ENCODE data around the gene C18orf54. TPM values are rescaled to one million over a fixed set of nuclear protein-coding genes. Genes with fewer than 3 reads are reported as not detected.

The C18orf54 gene
- total and polyA plus RNA-seq, 2 donors, result 2.1 to 3.5 TPM

- WGBS, result 76% methylated on average over 1 of the region's 1 CpG
- H3K36me3 ChIP-seq (ENCODE audit: control insufficient read depth in 2 of 2, insufficient read depth in 2 of 2, low read length in 1 of 2), result no peaks in the 10 kb centered on the region
- no peak overlapping the region for H3K27ac ChIP-seq (ENCODE audit: low read depth in 1 of 2, low read length in 1 of 2)
- H3K9me3 ChIP-seq (ENCODE audit: control insufficient read depth in 2 of 2, insufficient read depth in 1 of 2, low read length in 1 of 2), result no peaks in the 10 kb centered on the region
- H3K4me3 ChIP-seq (ENCODE audit: low read length in 2 of 2), result no peak overlapping the region
- H3K4me1 ChIP-seq (ENCODE audit: control insufficient read depth in 2 of 2, insufficient read depth in 2 of 2, low read length in 2 of 2), result no peaks in the 10 kb centered on the region
- DNase-seq (ENCODE audit: low read depth in 6 of 9, low spot score in 9 of 9), result no peak
- no peaks in the 10 kb centered on the region for H3K27me3 ChIP-seq (ENCODE audit: control insufficient read depth in 2 of 2, insufficient read depth in 1 of 2, low read length in 1 of 2)
Measured at GRCh38 chr18:54393648-54394294, 36.1 kb downstream of the C18orf54 start.

- no peak overlapping the region for H3K4me3 ChIP-seq (ENCODE audit: low read length in 2 of 2)
- H3K36me3 ChIP-seq (ENCODE audit: control insufficient read depth in 2 of 2, insufficient read depth in 2 of 2, low read length in 1 of 2), result no peaks in the 10 kb centered on the region
- DNase-seq (ENCODE audit: low read depth in 6 of 9, low spot score in 9 of 9), result no peak
- H3K4me1 ChIP-seq (ENCODE audit: control insufficient read depth in 2 of 2, insufficient read depth in 2 of 2, low read length in 2 of 2), result no peaks in the 10 kb centered on the region
- WGBS, result 90% methylated on average over 1 of the region's 1 CpG
- H3K27me3 ChIP-seq (ENCODE audit: control insufficient read depth in 2 of 2, insufficient read depth in 1 of 2, low read length in 1 of 2), result no peaks in the 10 kb centered on the region
- H3K27ac ChIP-seq (ENCODE audit: low read depth in 1 of 2, low read length in 1 of 2), result no peak overlapping the region
- no peaks in the 10 kb centered on the region for H3K9me3 ChIP-seq (ENCODE audit: control insufficient read depth in 2 of 2, insufficient read depth in 1 of 2, low read length in 1 of 2)
Measured at GRCh38 chr18:54396760-54397159, 39.1 kb downstream of the C18orf54 start.

- H3K4me1 ChIP-seq (ENCODE audit: control insufficient read depth in 2 of 2, insufficient read depth in 2 of 2, low read length in 2 of 2), result no peaks in the 10 kb centered on the region
- H3K9me3 ChIP-seq (ENCODE audit: control insufficient read depth in 2 of 2, insufficient read depth in 1 of 2, low read length in 1 of 2), result no peaks in the 10 kb centered on the region
- no peaks in the 10 kb centered on the region for H3K27me3 ChIP-seq (ENCODE audit: control insufficient read depth in 2 of 2, insufficient read depth in 1 of 2, low read length in 1 of 2)
- no peak overlapping the region for H3K4me3 ChIP-seq (ENCODE audit: low read length in 2 of 2)
- DNase-seq (ENCODE audit: low read depth in 6 of 9, low spot score in 9 of 9), result no peak
- H3K36me3 ChIP-seq (ENCODE audit: control insufficient read depth in 2 of 2, insufficient read depth in 2 of 2, low read length in 1 of 2), result no peaks in the 10 kb centered on the region
- H3K27ac ChIP-seq (ENCODE audit: low read depth in 1 of 2, low read length in 1 of 2), result no peak overlapping the region
Measured at GRCh38 chr18:54405290-54405689, 47.6 kb downstream of the C18orf54 start.

- DNase-seq (ENCODE audit: low read depth in 6 of 9, low spot score in 9 of 9), result no peak
- no peak overlapping the region for H3K4me3 ChIP-seq (ENCODE audit: low read length in 2 of 2)
- H3K27me3 ChIP-seq (ENCODE audit: control insufficient read depth in 2 of 2, insufficient read depth in 1 of 2, low read length in 1 of 2), result no peaks in the 10 kb centered on the region
- H3K4me1 ChIP-seq (ENCODE audit: control insufficient read depth in 2 of 2, insufficient read depth in 2 of 2, low read length in 2 of 2), result no peaks in the 10 kb centered on the region
- no peaks in the 10 kb centered on the region for H3K36me3 ChIP-seq (ENCODE audit: control insufficient read depth in 2 of 2, insufficient read depth in 2 of 2, low read length in 1 of 2)
- H3K9me3 ChIP-seq (ENCODE audit: control insufficient read depth in 2 of 2, insufficient read depth in 1 of 2, low read length in 1 of 2), result no peaks in the 10 kb centered on the region
- 93% methylated on average over 1 of the region's 1 CpG for WGBS
- H3K27ac ChIP-seq (ENCODE audit: low read depth in 1 of 2, low read length in 1 of 2), result no peak overlapping the region
Measured at GRCh38 chr18:54411781-54412180, 54.1 kb downstream of the C18orf54 start.

GRCh38 chr18:54415086-54415485, 57.4 kb downstream of the C18orf54 start:
- no peak for DNase-seq (ENCODE audit: low read depth in 6 of 9, low spot score in 9 of 9)
- Histone ChIP-seq H3K4me1 (ENCODE audit: control insufficient read depth in 2 of 2, insufficient read depth in 2 of 2, low read length in 2 of 2) (no peaks in the 10 kb centered on the region), H3K4me3 (ENCODE audit: low read length in 2 of 2) (no peak overlapping the region), H3K27me3 (ENCODE audit: control insufficient read depth in 2 of 2, insufficient read depth in 1 of 2, low read length in 1 of 2) (no peaks in the 10 kb centered on the region), H3K9me3 (ENCODE audit: control insufficient read depth in 2 of 2, insufficient read depth in 1 of 2, low read length in 1 of 2) (no peaks in the 10 kb centered on the region), H3K36me3 (ENCODE audit: control insufficient read depth in 2 of 2, insufficient read depth in 2 of 2, low read length in 1 of 2) (no peaks in the 10 kb centered on the region), H3K27ac (ENCODE audit: low read depth in 1 of 2, low read length in 1 of 2) (no peak overlapping the region)
- WGBS, result 96% methylated on average over 2 of the region's 2 CpGs

- no peak overlapping the region for H3K4me3 ChIP-seq (ENCODE audit: low read length in 2 of 2)
- H3K4me1 ChIP-seq (ENCODE audit: control insufficient read depth in 2 of 2, insufficient read depth in 2 of 2, low read length in 2 of 2), result no peaks in the 10 kb centered on the region
- H3K9me3 ChIP-seq (ENCODE audit: control insufficient read depth in 2 of 2, insufficient read depth in 1 of 2, low read length in 1 of 2), result no peaks in the 10 kb centered on the region
- no peaks in the 10 kb centered on the region for H3K36me3 ChIP-seq (ENCODE audit: control insufficient read depth in 2 of 2, insufficient read depth in 2 of 2, low read length in 1 of 2)
- WGBS, result 92% methylated on average over 3 of the region's 3 CpGs
- no peak for DNase-seq (ENCODE audit: low read depth in 6 of 9, low spot score in 9 of 9)
- no peak overlapping the region for H3K27ac ChIP-seq (ENCODE audit: low read depth in 1 of 2, low read length in 1 of 2)
- no peaks in the 10 kb centered on the region for H3K27me3 ChIP-seq (ENCODE audit: control insufficient read depth in 2 of 2, insufficient read depth in 1 of 2, low read length in 1 of 2)
Measured at GRCh38 chr18:54416436-54416835, 58.7 kb downstream of the C18orf54 start.

GRCh38 chr18:54423831-54424230, 66.1 kb downstream of the C18orf54 start:
- Histone ChIP-seq H3K9me3 (ENCODE audit: control insufficient read depth in 2 of 2, insufficient read depth in 1 of 2, low read length in 1 of 2) (no peaks in the 10 kb centered on the region), H3K4me3 (ENCODE audit: low read length in 2 of 2) (no peak overlapping the region), H3K27me3 (ENCODE audit: control insufficient read depth in 2 of 2, insufficient read depth in 1 of 2, low read length in 1 of 2) (no peaks in the 10 kb centered on the region), H3K36me3 (ENCODE audit: control insufficient read depth in 2 of 2, insufficient read depth in 2 of 2, low read length in 1 of 2) (no peaks in the 10 kb centered on the region), H3K4me1 (ENCODE audit: control insufficient read depth in 2 of 2, insufficient read depth in 2 of 2, low read length in 2 of 2) (no peaks in the 10 kb centered on the region), H3K27ac (ENCODE audit: low read depth in 1 of 2, low read length in 1 of 2) (no peak overlapping the region)
- no peak for DNase-seq (ENCODE audit: low read depth in 6 of 9, low spot score in 9 of 9)
- 47% methylated on average over 2 of the region's 2 CpGs for WGBS

GRCh38 chr18:54426085-54426665, 68.5 kb downstream of the C18orf54 start:
- Histone ChIP-seq H3K4me3 (ENCODE audit: low read length in 2 of 2) (no peak overlapping the region), H3K9me3 (ENCODE audit: control insufficient read depth in 2 of 2, insufficient read depth in 1 of 2, low read length in 1 of 2) (no peaks in the 10 kb centered on the region), H3K27me3 (ENCODE audit: control insufficient read depth in 2 of 2, insufficient read depth in 1 of 2, low read length in 1 of 2) (no peaks in the 10 kb centered on the region), H3K36me3 (ENCODE audit: control insufficient read depth in 2 of 2, insufficient read depth in 2 of 2, low read length in 1 of 2) (no peaks in the 10 kb centered on the region), H3K27ac (ENCODE audit: low read depth in 1 of 2, low read length in 1 of 2) (no peak overlapping the region), H3K4me1 (ENCODE audit: control insufficient read depth in 2 of 2, insufficient read depth in 2 of 2, low read length in 2 of 2) (no peaks in the 10 kb centered on the region)
- no peak for DNase-seq (ENCODE audit: low read depth in 6 of 9, low spot score in 9 of 9)
- 97% methylated on average over 2 of the region's 2 CpGs for WGBS
